HepG2 (cell line): ENCODE data around the gene RNU7-1. TPM values are rescaled to one million over a fixed set of nuclear protein-coding genes. Genes with fewer than 3 reads are reported as not detected.

ENCODE experiments used
- FOXK2 ChIP-seq: fragments of 450-650 bp; IDR thresholded peaks from 2 replicates; pipeline ENCODE4 v1.6.1; 2016
- HMG20B ChIP-seq: conservative IDR thresholded peaks from 2 replicates; pipeline ENCODE4 v1.6.1; 2016; ENCODE audit warnings: missing genetic modification reagents, missing compliant biosample characterization
- MTF2 ChIP-seq: sonication (generic); formaldehyde crosslinking; IDR thresholded peaks from 2 replicates; pipeline ENCODE4 v1.5.0; 2020; ENCODE audit warnings: missing genetic modification reagents, borderline replicate concordance
- POLR2AphosphoS5 ChIP-seq: IDR thresholded peaks from 2 replicates; pipeline ENCODE4 v1.6.1; 2012; ENCODE audit warnings: low read depth, low read length
- RAD21 ChIP-seq: fragments of 450-650 bp; formaldehyde crosslinking; IDR thresholded peaks from 2 replicates; pipeline ENCODE4 v1.5.0; 2020; ENCODE audit warnings: mild to moderate bottlenecking
- RNF2 ChIP-seq: fragments of 450-650 bp; conservative IDR thresholded peaks from 2 replicates; pipeline ENCODE4 v1.6.1; 2016; ENCODE audit warnings: low read depth
- SKIL ChIP-seq: sonication (generic); formaldehyde crosslinking; IDR thresholded peaks from 2 replicates; pipeline ENCODE4 v1.8.0; 2022; ENCODE audit warnings: missing genetic modification reagents, mild to moderate bottlenecking, moderate library complexity, borderline replicate concordance
- SMARCE1 ChIP-seq: fragments of 450-650 bp; IDR thresholded peaks from 2 replicates; pipeline ENCODE4 v1.6.1; 2017; ENCODE audit warnings: borderline replicate concordance
- SNAPC2 ChIP-seq: sonication (generic); formaldehyde crosslinking; IDR thresholded peaks from 2 replicates; pipeline ENCODE4 v1.8.1; 2022; ENCODE audit warnings: mild to moderate bottlenecking, missing genetic modification reagents
- TGIF2 ChIP-seq: IDR thresholded peaks from 2 replicates; pipeline ENCODE4 v1.6.1; 2016; ENCODE audit warnings: control low read depth, missing compliant biosample characterization
- ZNF275 ChIP-seq: sonication (generic); formaldehyde crosslinking; IDR thresholded peaks from 2 replicates; pipeline ENCODE4 v1.8.0; 2022; ENCODE audit warnings: missing genetic modification reagents, mild to moderate bottlenecking, inconsistent platforms, borderline replicate concordance
- ZNF383 ChIP-seq: sonication (generic); formaldehyde crosslinking; IDR thresholded peaks from 2 replicates; pipeline ENCODE4 v1.4.0; 2020; ENCODE audit warnings: missing genetic modification reagents, mild to moderate bottlenecking, borderline replicate concordance
- ZNF512 ChIP-seq: sonication (generic); formaldehyde crosslinking; IDR thresholded peaks from 2 replicates; pipeline ENCODE4 v1.4.0; 2020; ENCODE audit warnings: mild to moderate bottlenecking, missing genetic modification reagents
- ZNF615 ChIP-seq: sonication (generic); formaldehyde crosslinking; IDR thresholded peaks from 2 replicates; pipeline ENCODE4 v1.5.0; 2020; ENCODE audit warnings: mild to moderate bottlenecking, missing genetic modification reagents, borderline replicate concordance
- ZNF737 ChIP-seq: sonication (generic); formaldehyde crosslinking; IDR thresholded peaks from 2 replicates; pipeline ENCODE4 v1.5.0; 2020; ENCODE audit warnings: missing genetic modification reagents, mild to moderate bottlenecking, borderline replicate concordance
- ZSCAN5A ChIP-seq: sonication (generic); formaldehyde crosslinking; IDR thresholded peaks from 2 replicates; pipeline ENCODE4 v1.8.0; 2022; ENCODE audit warnings: mild to moderate bottlenecking, missing genetic modification reagents, borderline replicate concordance
- polyA plus RNA-seq, 8 experiments: library from polyadenylated mRNA; depleted of rRNA in 3 of 8; stranded (reverse) in 7 of 8; unstranded in 1 of 8; fragments of >200 nt; fragmentation: Illumina TruSeq in 4 of 8; extraction: Trizol in 4 of 8; gene quantifications; 2 replicates each; pipeline versions ENCODE4 v1.2.1 to v1.2.3, GENCODE V29; 2011 to 2016; ENCODE audit warnings: low read depth in 4 of 8, missing spikeins in 1 of 8, mixed read lengths in 1 of 8; ENCODE audit not compliant: insufficient read depth in 1 of 8
- total RNA-seq, 5 experiments: library from RNA; depleted of rRNA; stranded (reverse); fragments of >200 nt; fragmentation: Illumina TruSeq; extraction: Trizol; gene quantifications; 2 replicates each; pipeline ENCODE4 v1.2.3, GENCODE V29; 2016; ENCODE audit warnings: low read depth in 1 of 5
- TF ChIP-seq, protein P1 (sequence below): sonication (generic); formaldehyde crosslinking; IDR thresholded peaks from 2 replicates; pipeline ENCODE4 v1.4.0; 2020; ENCODE audit warnings: low read depth, missing genetic modification reagents
- TF ChIP-seq, protein P2 (sequence below): sonication (generic); formaldehyde crosslinking; IDR thresholded peaks from 2 replicates; pipeline ENCODE4 v1.8.1; 2023; ENCODE audit warnings: mild to moderate bottlenecking, inconsistent platforms, moderate library complexity, missing genetic modification reagents, borderline replicate concordance

RNU7-1 gene
- total and polyA plus RNA-seq, 2 of the 13 experiments (the other 11 are each of a cell fraction or from before 2014, with no cell fraction given), result not detected

DNA sequence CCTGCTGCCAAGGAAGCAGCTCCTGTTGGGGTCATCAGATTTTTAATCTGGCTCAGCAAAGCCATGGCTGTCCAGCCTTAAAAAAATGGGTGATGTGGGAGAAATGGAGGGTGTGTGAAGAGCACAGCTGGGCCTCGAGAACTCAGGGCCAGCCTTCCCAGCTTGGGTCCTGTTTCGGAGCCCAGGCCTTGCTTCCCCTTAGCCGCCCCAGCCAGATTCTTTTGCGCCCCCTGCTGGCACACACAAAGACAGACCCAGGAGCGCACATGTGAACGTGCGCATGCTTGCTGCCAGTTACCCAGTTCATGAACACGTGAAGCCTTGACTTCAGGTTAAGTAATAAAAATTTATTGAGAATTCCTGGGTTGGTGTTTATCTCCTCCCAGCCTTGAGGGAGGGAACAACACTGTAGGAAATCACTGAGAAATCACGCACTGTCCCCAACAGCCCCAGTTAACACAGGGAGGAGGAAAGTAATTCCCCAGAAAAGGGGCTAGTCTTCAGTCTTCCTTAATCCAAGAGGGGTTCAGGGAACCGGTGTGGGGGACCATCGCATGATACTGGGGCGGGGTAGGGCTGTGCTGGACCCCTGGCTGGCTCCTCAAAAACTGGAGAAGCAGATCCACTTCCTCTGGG, 21.5 kb downstream of the RNU7-1 start (continued):
- TF ChIP-seq SKIL (CRISPR knock-in tag), result no peak
- TF ChIP-seq SMARCE1, result no peak
- 0 out of 2 replicates have a peak, but pooled peaks have one; percentile 23 for TF ChIP-seq ZNF275 (CRISPR knock-in tag)
- TF ChIP-seq RNF2, result no peak
- TF ChIP-seq, protein P1, sequence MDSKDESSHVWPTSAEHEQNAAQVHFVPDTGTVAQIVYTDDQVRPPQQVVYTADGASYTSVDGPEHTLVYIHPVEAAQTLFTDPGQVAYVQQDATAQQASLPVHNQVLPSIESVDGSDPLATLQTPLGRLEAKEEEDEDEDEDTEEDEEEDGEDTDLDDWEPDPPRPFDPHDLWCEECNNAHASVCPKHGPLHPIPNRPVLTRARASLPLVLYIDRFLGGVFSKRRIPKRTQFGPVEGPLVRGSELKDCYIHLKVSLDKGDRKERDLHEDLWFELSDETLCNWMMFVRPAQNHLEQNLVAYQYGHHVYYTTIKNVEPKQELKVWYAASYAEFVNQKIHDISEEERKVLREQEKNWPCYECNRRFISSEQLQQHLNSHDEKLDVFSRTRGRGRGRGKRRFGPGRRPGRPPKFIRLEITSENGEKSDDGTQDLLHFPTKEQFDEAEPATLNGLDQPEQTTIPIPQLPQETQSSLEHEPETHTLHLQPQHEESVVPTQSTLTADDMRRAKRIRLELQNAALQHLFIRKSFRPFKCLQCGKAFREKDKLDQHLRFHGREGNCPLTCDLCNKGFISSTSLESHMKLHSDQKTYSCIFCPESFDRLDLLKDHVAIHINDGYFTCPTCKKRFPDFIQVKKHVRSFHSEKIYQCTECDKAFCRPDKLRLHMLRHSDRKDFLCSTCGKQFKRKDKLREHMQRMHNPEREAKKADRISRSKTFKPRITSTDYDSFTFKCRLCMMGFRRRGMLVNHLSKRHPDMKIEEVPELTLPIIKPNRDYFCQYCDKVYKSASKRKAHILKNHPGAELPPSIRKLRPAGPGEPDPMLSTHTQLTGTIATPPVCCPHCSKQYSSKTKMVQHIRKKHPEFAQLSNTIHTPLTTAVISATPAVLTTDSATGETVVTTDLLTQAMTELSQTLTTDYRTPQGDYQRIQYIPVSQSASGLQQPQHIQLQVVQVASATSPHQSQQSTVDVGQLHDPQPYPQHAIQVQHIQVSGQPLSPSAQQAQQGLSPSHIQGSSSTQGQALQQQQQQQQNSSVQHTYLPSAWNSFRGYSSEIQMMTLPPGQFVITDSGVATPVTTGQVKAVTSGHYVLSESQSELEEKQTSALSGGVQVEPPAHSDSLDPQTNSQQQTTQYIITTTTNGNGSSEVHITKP, result no peak
- no peak for TF ChIP-seq ZNF615 (CRISPR knock-in tag)
- TF ChIP-seq MTF2 (CRISPR knock-in tag), result no peak
- TF ChIP-seq FOXK2, result no peak
- TF ChIP-seq ZNF512 (CRISPR knock-in tag), result no peak
- TF ChIP-seq ZSCAN5A (CRISPR knock-in tag), result no peak
- no peak for TF ChIP-seq HMG20B (CRISPR knock-in tag)
- peak; percentile 65 for TF ChIP-seq RAD21 (CRISPR knock-in tag)
- no peak for TF ChIP-seq ZNF737 (CRISPR knock-in tag)
- no peak for TF ChIP-seq SNAPC2 (CRISPR knock-in tag)
- TF ChIP-seq, protein P2, sequence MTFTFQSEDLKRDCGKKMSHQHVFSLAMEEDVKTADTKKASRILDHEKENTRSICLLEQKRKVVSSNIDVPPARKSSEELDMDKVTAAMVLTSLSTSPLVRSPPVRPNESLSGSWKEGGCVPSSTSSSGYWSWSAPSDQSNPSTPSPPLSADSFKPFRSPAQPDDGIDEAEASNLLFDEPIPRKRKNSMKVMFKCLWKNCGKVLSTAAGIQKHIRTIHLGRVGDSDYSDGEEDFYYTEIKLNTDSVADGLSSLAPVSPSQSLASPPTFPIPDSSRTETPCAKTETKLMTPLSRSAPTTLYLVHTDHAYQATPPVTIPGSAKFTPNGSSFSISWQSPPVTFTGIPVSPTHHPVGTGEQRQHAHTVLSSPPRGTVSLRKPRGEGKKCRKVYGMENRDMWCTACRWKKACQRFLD (CRISPR knock-in tag), result 0 out of 2 replicates have a peak, but pooled peaks have one; percentile 34
- peak; percentile 56 for TF ChIP-seq POLR2AphosphoS5
- no peak for TF ChIP-seq TGIF2 (CRISPR knock-in tag)
- no peak for TF ChIP-seq ZNF383 (CRISPR knock-in tag)
